BJ (cell line): Measurements from ENCODE around the gene CDH2. TPM values are rescaled to one million over a fixed set of nuclear protein-coding genes. Genes with fewer than 3 reads are reported as not detected.
"Not testable (repeated sequence)": the region's sequence is repeated elsewhere in the genome, so short reads cannot be mapped to it uniquely, and the experiment has no call there.

ENCODE experiments used
- CTCF ChIA-PET: fragments of 350-600 bp; formaldehyde crosslinking; extraction: SDS; loops from one replicate; lab custom pipeline; 2021; ENCODE audit warnings: antibody characterized with exemption, inconsistent platforms; lab: Yijun Ruan, JAX
- POLR2A ChIA-PET: fragments of 300-600 bp; sonication (Branson Sonifier 250); formaldehyde crosslinking; extraction: SDS; loops from one replicate; lab custom pipeline; 2021; ENCODE audit warnings: antibody characterized with exemption; lab: Charles Lee
- DNase-seq: peaks from one replicate; pipeline ENCODE4 v3.0.0-alpha.2; 2011; ENCODE audit warnings: low read depth
- H3K27me3 ChIP-seq: 2 replicates; pipeline ENCODE4 v1.6.0; 2011; ENCODE audit warnings: low read length; ENCODE audit not compliant: control insufficient read depth, insufficient read depth
- H3K36me3 ChIP-seq: 2 replicates; pipeline ENCODE4 v1.5.1; 2011; ENCODE audit warnings: low read length; ENCODE audit not compliant: control insufficient read depth, insufficient read depth
- H3K4me3 ChIP-seq: 2 replicates; pipeline ENCODE4 v1.5.1; 2011; ENCODE audit warnings: low read depth, mild to moderate bottlenecking, control low read depth, low read length
- polyA plus RNA-seq: library from polyadenylated mRNA; depleted of rRNA; stranded (reverse); fragments of >200 nt; gene quantifications from 2 replicates; pipeline ENCODE4 v1.2.3, GENCODE V29; 2011
- TF ChIP-seq, protein P1 (sequence below): IDR thresholded peaks from 2 replicates; pipeline ENCODE4 v1.5.1; 2011; ENCODE audit warnings: low read depth, mild to moderate bottlenecking, control low read depth, inconsistent platforms, low read length, moderate library complexity; ENCODE audit not compliant: insufficient read depth

CDH2 gene
- polyA plus RNA-seq, 1 experiment = 180 TPM

DNA sequence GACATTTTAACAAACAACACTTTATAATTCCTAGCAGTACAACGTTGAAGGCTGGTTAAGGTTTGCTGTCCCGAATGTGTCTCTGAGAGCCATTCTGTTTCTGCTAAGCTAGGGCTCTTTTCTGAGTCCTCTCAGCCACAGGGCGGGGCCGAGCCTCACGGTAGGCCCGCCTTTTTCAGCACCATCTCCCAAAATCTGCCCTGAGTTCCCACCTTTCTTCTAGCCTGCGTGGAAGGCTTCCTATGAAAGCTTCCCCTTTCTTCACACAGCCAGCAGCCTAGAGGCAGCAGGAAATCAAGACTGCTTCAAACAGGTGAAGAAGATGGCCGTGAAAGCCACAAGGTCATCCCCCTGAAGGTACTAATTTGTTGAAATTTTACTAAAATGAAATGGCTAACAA is 255.5 kb downstream of the CDH2 start:
- ChIA-PET CTCF (interaction anchor here (1.2 kb wide), 1 partner anchor 11 kb away, joined by 3 read pairs; no protein-coding TSS in a partner anchor), POLR2A (interaction anchor here (0.6 kb wide), 1 partner anchor 55 kb away, joined by 3 read pairs; no protein-coding TSS in a partner anchor)
- no peak overlapping the region for H3K4me3 ChIP-seq
- H3K36me3 ChIP-seq = no peaks in the 10 kb centered on the region
- no peaks in the 10 kb centered on the region for H3K27me3 ChIP-seq
- TF ChIP-seq, protein P1, sequence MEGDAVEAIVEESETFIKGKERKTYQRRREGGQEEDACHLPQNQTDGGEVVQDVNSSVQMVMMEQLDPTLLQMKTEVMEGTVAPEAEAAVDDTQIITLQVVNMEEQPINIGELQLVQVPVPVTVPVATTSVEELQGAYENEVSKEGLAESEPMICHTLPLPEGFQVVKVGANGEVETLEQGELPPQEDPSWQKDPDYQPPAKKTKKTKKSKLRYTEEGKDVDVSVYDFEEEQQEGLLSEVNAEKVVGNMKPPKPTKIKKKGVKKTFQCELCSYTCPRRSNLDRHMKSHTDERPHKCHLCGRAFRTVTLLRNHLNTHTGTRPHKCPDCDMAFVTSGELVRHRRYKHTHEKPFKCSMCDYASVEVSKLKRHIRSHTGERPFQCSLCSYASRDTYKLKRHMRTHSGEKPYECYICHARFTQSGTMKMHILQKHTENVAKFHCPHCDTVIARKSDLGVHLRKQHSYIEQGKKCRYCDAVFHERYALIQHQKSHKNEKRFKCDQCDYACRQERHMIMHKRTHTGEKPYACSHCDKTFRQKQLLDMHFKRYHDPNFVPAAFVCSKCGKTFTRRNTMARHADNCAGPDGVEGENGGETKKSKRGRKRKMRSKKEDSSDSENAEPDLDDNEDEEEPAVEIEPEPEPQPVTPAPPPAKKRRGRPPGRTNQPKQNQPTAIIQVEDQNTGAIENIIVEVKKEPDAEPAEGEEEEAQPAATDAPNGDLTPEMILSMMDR = no peak
- no peak for DNase-seq

DNA sequence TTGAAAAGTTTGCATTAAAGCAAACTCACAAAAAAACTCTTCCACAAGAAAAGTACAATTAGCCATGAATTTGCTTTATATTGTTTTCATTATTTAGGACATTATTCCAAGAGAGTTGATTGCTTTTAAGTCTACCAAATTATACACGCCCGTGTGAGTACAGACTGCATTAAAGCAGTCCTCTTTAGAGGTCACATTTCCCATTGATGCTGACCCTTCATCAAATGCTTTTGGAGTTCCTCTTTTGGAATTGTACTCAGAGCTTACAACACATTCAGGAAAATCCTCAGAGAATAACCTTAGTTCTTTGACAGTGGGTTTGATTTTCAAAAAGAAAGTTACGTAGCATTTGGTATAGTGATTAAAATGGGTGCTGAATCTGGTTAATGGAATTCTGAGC is 256.1 kb downstream of the CDH2 start:
- CTCF ChIA-PET = no interaction called here
- no peaks in the 10 kb centered on the region for H3K27me3 ChIP-seq
- TF ChIP-seq, protein P1 = no peak
- no peak for DNase-seq
- H3K36me3 ChIP-seq = no peaks in the 10 kb centered on the region
- no peak overlapping the region for H3K4me3 ChIP-seq
- POLR2A ChIA-PET = no interaction called here

DNA sequence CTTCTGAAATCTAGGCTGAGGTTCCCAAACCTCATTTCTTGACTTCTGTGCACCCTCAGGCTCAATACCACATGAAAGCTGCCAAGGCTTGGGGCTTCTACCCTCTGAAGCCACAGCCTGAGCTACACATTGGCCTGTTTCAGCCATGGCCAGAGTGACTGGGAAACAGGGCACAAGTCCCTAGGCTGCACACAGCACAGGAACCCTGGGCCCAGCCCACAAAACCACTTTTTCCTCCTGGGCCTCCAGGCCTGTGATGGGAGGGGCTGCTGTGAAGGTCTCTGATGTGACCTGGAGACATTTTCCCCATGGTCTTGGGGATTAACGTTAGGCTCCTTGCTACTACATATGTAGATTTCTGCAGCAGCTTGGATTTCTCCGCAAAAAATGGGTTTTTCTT is 270.7 kb downstream of the CDH2 start:
- H3K4me3 ChIP-seq, CTCF ChIA-PET, DNase-seq, H3K36me3 ChIP-seq, H3K27me3 ChIP-seq, POLR2A ChIA-PET: not testable (repeated sequence)

DNA sequence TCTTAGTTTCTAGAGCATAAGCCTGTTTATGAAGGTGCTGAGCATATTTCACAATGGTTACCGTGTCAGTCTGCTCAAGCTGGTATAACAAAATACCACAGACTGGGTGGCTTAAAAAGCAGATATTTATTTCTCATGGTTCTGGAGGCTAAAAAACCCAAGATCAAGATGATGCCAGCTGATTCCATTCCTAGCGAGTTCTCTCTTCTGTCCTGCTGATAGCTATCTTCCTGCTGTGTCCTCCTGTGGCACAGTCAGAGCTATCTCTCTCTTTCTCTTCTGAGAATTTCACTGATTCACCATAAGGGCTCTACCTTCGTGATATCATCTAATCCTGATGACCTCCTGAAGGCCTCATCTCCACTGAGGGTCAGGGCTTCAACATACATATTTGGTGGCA is 273.0 kb downstream of the CDH2 start:
- TF ChIP-seq, protein P1 = no peak
- ChIA-PET CTCF (interaction anchor here (1.2 kb wide), 1 partner anchor 8 kb away, joined by 5 read pairs; no protein-coding TSS in a partner anchor), POLR2A (no interaction called here)
- no peak overlapping the region for H3K4me3 ChIP-seq
- DNase-seq = no peak
- H3K27me3 ChIP-seq = no peaks in the 10 kb centered on the region
- no peaks in the 10 kb centered on the region for H3K36me3 ChIP-seq

DNA sequence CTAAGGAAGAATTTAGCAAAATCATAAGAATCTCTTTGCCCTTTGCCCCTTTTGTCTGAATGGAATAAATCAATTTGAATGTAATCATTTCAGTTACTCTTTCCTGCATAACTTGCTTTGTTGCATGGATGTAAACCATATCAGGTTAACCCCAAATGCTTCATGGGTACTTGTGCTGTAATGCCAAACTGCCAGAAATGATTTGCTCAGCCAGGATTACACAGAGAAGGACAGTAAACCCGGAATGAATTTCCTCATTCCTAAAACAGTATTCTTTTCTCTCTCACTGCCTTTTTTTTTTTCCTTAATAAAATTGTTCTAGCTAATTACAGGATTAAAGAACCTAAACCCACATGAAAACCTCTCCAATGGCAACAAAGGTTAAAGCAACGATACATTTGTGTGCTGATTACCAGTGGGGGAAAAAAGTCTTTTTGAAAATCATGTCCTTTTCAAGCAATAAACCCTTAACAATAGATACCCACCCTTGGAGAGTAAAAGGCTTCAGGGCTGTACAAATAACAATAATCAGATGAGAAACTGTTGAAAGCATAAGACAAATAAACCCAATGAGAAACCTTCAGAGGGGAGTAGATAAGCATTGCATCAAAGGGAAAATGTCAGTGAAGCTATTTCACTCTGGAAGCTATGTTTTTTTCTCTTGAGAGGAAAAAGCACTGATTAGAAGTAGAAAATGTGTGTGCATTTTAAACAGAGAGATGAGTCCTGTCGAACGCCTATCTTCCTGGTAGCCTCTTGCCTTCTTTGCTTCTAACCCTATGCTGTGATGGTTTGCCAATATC is 275.3 kb downstream of the CDH2 start:
- ChIA-PET CTCF (no interaction called here), POLR2A (no interaction called here)
- DNase-seq = no peak
- TF ChIP-seq, protein P1 = no peak
- Histone ChIP-seq H3K27me3 (no peaks in the 10 kb centered on the region), H3K36me3 (no peaks in the 10 kb centered on the region), H3K4me3 (no peak overlapping the region)
